GM21390 (cell line): Measurements from ENCODE around the gene SMURF2.
"Not testable (repeated sequence)": the region's sequence is repeated elsewhere in the genome, so short reads cannot be mapped to it uniquely, and the experiment has no call there.

Source experiments
- ATAC-seq: cut with Tn5 transposase; IDR thresholded peaks from one replicate; pipeline ENCODE4 v1.9.1; 2021; ENCODE audit not compliant: unreplicated experiment

SMURF2 gene

DNA sequence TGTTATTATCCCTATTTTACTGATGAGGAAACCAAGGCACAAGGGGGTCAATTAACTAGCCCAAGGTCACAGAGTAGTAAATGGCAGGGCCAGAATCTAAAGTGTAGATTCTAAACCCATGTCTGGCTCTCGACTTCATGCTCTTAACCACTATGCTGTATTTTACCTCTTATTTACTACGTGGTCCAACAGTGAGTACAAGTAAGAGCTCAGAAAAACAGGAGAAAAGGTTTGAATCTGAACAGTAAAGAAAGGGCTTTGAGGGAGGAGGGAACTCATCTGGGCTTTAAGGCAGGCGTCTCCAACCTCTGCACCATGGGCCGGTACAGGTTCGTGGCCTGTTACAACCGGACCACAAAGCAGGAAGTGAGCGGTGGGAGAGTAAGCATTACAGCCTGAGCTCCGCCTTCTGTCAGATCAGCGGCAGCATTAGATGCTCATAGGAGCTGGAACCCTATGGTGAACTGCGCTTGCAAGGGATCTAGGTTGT lies 62.9 kb downstream of the SMURF2 start:
- peak; percentile 76 for ATAC-seq

DNA sequence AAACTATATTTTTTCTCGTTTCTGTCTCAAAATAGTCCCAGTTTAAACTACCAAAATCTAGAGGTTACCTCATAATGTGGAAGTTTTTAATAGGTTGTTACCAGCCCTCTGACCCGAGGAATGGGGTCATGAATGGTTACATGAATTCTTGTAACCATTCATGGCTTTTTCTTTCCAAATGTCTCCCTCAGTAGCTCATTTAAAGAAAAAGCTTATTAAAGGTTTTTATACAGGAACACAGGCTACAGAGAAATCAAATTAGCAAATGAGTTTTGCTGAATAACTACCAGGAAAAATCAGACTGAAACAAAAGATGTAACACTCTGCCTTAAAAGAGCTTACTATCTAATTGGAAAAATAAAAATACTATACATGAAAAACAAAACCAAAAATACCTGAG lies 63.4 kb downstream of the SMURF2 start:
- no peak for ATAC-seq

GRCh38 chr17:64596988-64597387 lies 65.1 kb downstream of the SMURF2 start:
- ATAC-seq: no peak

GRCh38 chr17:64596439-64596838 lies 65.7 kb downstream of the SMURF2 start:
- ATAC-seq: no peak

DNA sequence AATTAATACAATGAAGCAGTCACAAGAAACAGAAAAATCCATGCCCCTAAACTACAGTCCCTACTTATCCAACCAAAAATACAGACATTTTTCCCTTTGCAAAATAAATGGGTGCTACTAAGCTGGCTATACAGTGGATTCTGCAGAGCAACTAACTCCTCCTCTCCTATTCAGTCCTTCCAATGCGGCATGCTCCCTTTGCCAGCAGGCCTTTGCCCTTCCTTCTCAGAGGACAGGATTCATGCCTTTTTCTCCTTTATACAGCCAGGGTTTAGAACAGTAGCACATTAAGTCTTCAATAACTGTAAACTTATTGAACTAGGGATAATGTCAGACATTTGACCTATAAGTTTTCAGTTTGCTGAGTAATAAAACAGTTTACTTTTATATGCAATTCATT lies 70.2 kb downstream of the SMURF2 start:
- no peak for ATAC-seq

DNA sequence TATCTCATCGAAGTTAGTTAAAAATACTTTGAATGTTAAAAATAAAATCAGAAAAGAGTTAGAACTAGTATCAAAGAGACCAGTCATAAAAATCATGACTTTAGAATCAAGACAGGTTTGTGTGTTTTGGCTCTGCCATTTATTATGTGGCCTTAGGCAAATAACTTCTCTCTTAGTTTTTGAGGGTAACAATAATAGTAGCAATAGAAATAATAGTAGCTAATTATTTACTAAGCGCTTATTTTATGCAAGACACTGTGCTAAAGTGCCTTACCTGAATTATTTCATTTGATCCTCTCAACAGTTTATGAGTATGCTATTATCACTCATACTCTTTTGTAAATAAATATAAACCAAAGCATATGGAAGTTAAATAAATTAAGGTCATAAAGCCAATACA lies 77.0 kb downstream of the SMURF2 start:
- no peak for ATAC-seq

DNA sequence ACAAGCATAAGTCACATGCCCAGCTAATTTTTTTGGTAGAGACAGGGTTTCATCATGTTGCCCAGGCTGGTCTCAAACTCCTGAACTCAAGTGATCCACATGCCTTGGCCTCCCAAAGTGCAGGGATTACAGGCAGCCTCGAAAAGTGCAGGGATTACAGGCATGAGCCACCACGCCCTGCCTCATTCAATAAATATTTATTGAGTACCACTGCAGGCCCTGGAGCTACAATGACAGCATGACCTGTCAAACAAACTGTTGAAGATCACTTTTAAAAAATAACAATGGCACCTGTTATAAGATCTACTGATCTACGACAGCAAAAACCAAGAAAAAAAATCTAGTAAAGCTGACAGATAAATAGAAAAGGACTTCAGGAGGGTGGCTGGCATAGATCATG lies 79.1 kb downstream of the SMURF2 start:
- no peak for ATAC-seq

GRCh38 chr17:64580384-64581315 lies 81.5 kb downstream of the SMURF2 start:
- no peak for ATAC-seq

GRCh38 chr17:64579917-64580316 lies 82.2 kb downstream of the SMURF2 start:
- no peak for ATAC-seq

- not testable (repeated sequence) for ATAC-seq
These were observed 85.1 kb downstream of the SMURF2 start for GRCh38 chr17:64577025-64577424.

- no peak for ATAC-seq
These were observed 86.7 kb downstream of the SMURF2 start for GRCh38 chr17:64575431-64575830.

GRCh38 chr17:64574646-64575045 lies 87.5 kb downstream of the SMURF2 start:
- no peak for ATAC-seq

GRCh38 chr17:64573214-64573613 lies 88.9 kb downstream of the SMURF2 start:
- no peak for ATAC-seq

- ATAC-seq: no peak
These were observed 89.4 kb downstream of the SMURF2 start for GRCh38 chr17:64572682-64573154.

GRCh38 chr17:64571746-64572145 lies 90.4 kb downstream of the SMURF2 start:
- ATAC-seq: no peak

DNA sequence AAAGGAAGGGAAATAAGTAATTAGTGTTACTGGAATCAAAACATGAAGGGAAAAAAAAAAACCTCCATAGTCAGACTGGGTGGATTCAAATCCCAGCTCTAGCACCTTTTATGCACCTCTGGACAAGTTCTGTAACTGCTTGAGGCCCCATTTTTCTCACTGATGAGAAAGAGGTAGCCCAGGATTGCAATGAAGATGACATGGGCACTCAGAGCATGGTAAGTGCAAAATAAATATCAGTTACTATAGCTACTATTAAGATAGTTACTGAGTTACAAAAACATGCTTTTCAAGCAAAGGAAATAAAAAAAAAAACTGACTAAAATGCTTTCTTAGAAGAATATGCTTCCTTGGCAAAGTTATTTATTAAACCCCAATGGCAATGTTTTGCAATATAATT lies 96.5 kb downstream of the SMURF2 start:
- ATAC-seq: no peak

- no peak for ATAC-seq
These were observed 98.0 kb downstream of the SMURF2 start for GRCh38 chr17:64564098-64564497.

DNA sequence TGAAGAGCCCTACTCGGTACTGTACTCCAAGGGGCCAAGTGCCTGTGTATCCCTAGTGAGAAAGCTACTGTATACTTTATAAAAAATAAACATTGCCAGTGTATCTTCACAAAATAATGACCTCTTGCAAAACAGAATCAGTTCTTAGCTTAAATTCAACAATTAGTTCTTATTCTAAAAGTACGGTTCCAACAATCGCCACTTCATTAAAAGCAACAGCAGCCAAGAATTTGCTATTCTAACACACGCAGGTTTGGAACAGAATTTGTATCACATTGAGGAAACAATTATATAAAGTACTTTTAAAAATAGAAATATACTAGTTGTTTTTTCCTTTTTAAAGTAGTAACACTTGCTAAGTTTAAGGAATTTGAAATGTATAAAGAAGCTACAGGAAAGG lies 106.8 kb downstream of the SMURF2 start:
- no peak for ATAC-seq

DNA sequence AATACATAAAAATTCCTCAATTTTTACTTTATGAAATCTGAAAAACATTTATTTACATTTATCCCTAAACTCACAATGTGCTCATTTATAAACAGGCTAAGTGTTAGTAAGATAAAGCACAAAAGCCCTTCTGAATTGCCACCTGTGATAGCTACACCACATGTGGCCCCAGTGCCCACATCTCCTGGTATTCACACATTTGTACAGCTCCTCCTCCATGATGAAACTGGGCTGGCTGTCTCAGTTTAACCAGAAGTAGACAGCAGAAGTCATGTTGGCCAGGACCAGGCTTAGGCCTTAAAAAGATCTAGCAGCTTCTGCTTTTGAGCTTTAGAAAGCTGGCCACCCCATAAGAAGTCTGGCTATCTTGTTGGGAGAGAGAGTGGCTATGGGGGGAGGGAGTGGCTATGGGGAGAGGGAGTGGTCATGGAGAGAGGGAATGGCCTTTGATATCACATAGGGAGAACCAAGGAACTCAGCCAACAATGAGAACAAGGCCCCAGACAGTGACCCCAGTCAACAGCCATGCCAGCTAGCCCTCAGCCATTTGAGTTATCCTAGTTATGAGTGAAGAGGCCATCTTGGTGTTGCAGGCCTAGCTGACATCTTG lies 108.0 kb downstream of the SMURF2 start:
- no peak for ATAC-seq

- ATAC-seq: no peak
These were observed 110.6 kb downstream of the SMURF2 start for GRCh38 chr17:64551461-64551860.

- no peak for ATAC-seq
These were observed 114.8 kb downstream of the SMURF2 start for GRCh38 chr17:64547319-64547718.

- ATAC-seq: no peak
These were observed 115.4 kb downstream of the SMURF2 start for GRCh38 chr17:64546716-64547115.
